HepG2 (cell line): ENCODE data around the gene EFL1. TPM values are rescaled to one million over a fixed set of nuclear protein-coding genes. Genes with fewer than 3 reads are reported as not detected.

Experiments
- CEBPB ChIP-seq: IDR thresholded peaks from 2 replicates; pipeline ENCODE4 v1.6.1; 2011; ENCODE audit warnings: low read depth, low read length, improper control_type of control experiment, borderline replicate concordance
- GTF3A ChIP-seq: sonication (generic); formaldehyde crosslinking; conservative IDR thresholded peaks from 2 replicates; pipeline ENCODE4 v1.4.0; 2020; ENCODE audit warnings: mild to moderate bottlenecking, missing genetic modification reagents
- MAZ ChIP-seq, 2 experiments: sonication (generic) in 1 of 2; formaldehyde crosslinking in 1 of 2; IDR thresholded peaks; 2 replicates each; pipeline versions ENCODE4 v1.5.0 to v1.6.1; 2012 to 2020; ENCODE audit warnings: low read depth in 2 of 2, mild to moderate bottlenecking in 2 of 2, borderline replicate concordance in 1 of 2, improper control_type of control experiment in 1 of 2, low read length in 1 of 2, missing genetic modification reagents in 1 of 2, moderate library complexity in 1 of 2
- NFAT5 ChIP-seq: sonication (generic); formaldehyde crosslinking; IDR thresholded peaks from 2 replicates; pipeline ENCODE4 v1.4.0; 2020; ENCODE audit warnings: missing genetic modification reagents
- SALL2 ChIP-seq: sonication (generic); formaldehyde crosslinking; IDR thresholded peaks from 2 replicates; pipeline ENCODE4 v1.8.1; 2023; ENCODE audit warnings: mild to moderate bottlenecking, missing genetic modification reagents, inconsistent platforms
- SUZ12 ChIP-seq: fragments of 150-350 bp; IDR thresholded peaks from 2 replicates; pipeline ENCODE4 v1.6.1; 2014; ENCODE audit warnings: low read depth, low read length
- ZFP62 ChIP-seq: sonication (generic); formaldehyde crosslinking; IDR thresholded peaks from 2 replicates; pipeline ENCODE4 v1.4.0; 2020; ENCODE audit warnings: missing genetic modification reagents
- ZFP82 ChIP-seq: sonication (generic); formaldehyde crosslinking; IDR thresholded peaks from 2 replicates; pipeline ENCODE4 v1.5.1; 2020; ENCODE audit warnings: mild to moderate bottlenecking, missing genetic modification reagents, borderline replicate concordance
- ZNF263 ChIP-seq: sonication (generic); formaldehyde crosslinking; IDR thresholded peaks from 2 replicates; pipeline ENCODE4 v1.4.0; 2020; ENCODE audit warnings: missing genetic modification reagents
- polyA plus RNA-seq, 8 experiments: library from polyadenylated mRNA; depleted of rRNA in 3 of 8; stranded (reverse) in 7 of 8; unstranded in 1 of 8; fragments of >200 nt; fragmentation: Illumina TruSeq in 4 of 8; extraction: Trizol in 4 of 8; gene quantifications; 2 replicates each; pipeline versions ENCODE4 v1.2.1 to v1.2.3, GENCODE V29; 2011 to 2016; ENCODE audit warnings: low read depth in 4 of 8, missing spikeins in 1 of 8, mixed read lengths in 1 of 8; ENCODE audit not compliant: insufficient read depth in 1 of 8
- total RNA-seq, 5 experiments: library from RNA; depleted of rRNA; stranded (reverse); fragments of >200 nt; fragmentation: Illumina TruSeq; extraction: Trizol; gene quantifications; 2 replicates each; pipeline ENCODE4 v1.2.3, GENCODE V29; 2016; ENCODE audit warnings: low read depth in 1 of 5

EFL1 gene
- total and polyA plus RNA-seq, 2 of the 13 experiments (the other 11 are each of a cell fraction or from before 2014, with no cell fraction given), result 6.4 to 12.0 TPM

- no peak for TF ChIP-seq NFAT5 (CRISPR knock-in tag)
- TF ChIP-seq CEBPB, result no peak
- no peak for TF ChIP-seq SUZ12
- TF ChIP-seq ZFP62 (CRISPR knock-in tag), result no peak
- TF ChIP-seq GTF3A (CRISPR knock-in tag), result no peak
- no peak for TF ChIP-seq ZFP82 (CRISPR knock-in tag)
- TF ChIP-seq ZNF263 (CRISPR knock-in tag), result no peak
- no peak for TF ChIP-seq MAZ (IDR thresholded peaks at IDR 0.05; ENCODE audit: borderline replicate concordance, low read depth, low read length)
- TF ChIP-seq MAZ (CRISPR knock-in tag; IDR thresholded peaks at IDR 0.05; ENCODE audit: low read depth), result no peak
- TF ChIP-seq SALL2 (CRISPR knock-in tag), result no peak
- TF ChIP-seq, all 625 proteins: peak for 0
Observed at GRCh38 chr15:82306791-82307713, 44.5 kb upstream of the EFL1 start (continued).
